Colonic mucosa (tissue), 4 donors: ENCODE data around the gene CUL4B. TPM values are rescaled to one million over a fixed set of nuclear protein-coding genes. Genes with fewer than 3 reads are reported as not detected.
"Not testable (repeated sequence)": the region's sequence is repeated elsewhere in the genome, so short reads cannot be mapped to it uniquely, and the experiment has no call there.

Experiments
- DNase-seq: peaks from one replicate; pipeline ENCODE4 v3.0.0-alpha.2; 2020
- H3K27ac ChIP-seq: fragments of 200-600 bp; one replicate; pipeline ENCODE4 v1.8.0; 2021
- H3K27me3 ChIP-seq: fragments of 200-600 bp; one replicate; pipeline ENCODE4 v1.8.0; 2021
- H3K36me3 ChIP-seq: fragments of 200-600 bp; one replicate; pipeline ENCODE4 v1.8.0; 2021
- H3K4me1 ChIP-seq: fragments of 200-600 bp; one replicate; pipeline ENCODE4 v1.8.0; 2021; ENCODE audit warnings: mild to moderate bottlenecking
- H3K4me3 ChIP-seq: fragments of 200-600 bp; one replicate; pipeline ENCODE4 v1.8.0; 2021
- H3K9ac ChIP-seq, 2 donors: one replicate each; pipeline ENCODE4 v1.7.0; 2013; ENCODE audit warnings: control low read depth in 2 of 2, low read depth in 2 of 2, low read length in 2 of 2
- H3K9me3 ChIP-seq: fragments of 200-600 bp; one replicate; pipeline ENCODE4 v1.8.0; 2021
- intact Hi-C: fragments of 100-400 bp; cut with DNase I; formaldehyde crosslinking; loops from one replicate; pipeline ENCODE4 v1.14.1; 2022
- total RNA-seq, 2 donors: library from RNA; stranded (reverse); fragmentation: NEBNext Ultra II Directional in 1 of 2; extraction: Animal tissue kit (Norgen Biotek cat#: 25700) in 1 of 2; gene quantifications; one replicate each; pipeline ENCODE4 v1.2.1, GENCODE V29; 2021
- TF ChIP-seq, protein P1 (sequence below): fragments of 200-600 bp; IDR thresholded peaks from one replicate; pipeline ENCODE4 v1.8.0; 2022; ENCODE audit warnings: antibody characterized with exemption, mild to moderate bottlenecking
- donor health status: healthy.
- donor health status: DM: no; HTN: no; CAD: no.
- donor health status: DM: no; HTN: no; CAD: no.

The CUL4B gene
- total RNA-seq, 2 donors from 2014 or later = 29.7 to 38.1 TPM

DNA sequence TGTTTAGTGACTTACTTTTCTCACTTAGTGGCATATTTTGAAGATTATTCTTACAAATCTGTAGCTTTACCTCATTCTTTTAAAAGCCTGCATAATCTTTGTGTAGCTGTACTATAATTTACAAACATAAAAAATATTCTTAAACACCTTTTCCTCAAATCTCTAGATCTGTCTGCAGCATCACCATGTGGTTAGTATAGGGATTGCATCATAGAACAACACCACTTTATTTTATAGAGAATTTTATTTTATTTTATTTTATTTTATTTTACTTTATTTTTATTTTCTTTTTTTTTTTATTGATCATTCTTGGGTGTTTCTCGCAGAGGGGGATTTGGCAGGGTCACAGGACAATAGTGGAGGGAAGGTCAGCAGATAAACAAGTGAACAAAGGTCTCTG is 85.3 kb downstream of the CUL4B start:
- intact Hi-C loops = loop anchor here (5.0 kb wide), 1 partner anchor 93 kb away; no protein-coding TSS in a partner anchor
- not testable (repeated sequence) for H3K9ac ChIP-seq, H3K4me3 ChIP-seq, H3K27ac ChIP-seq, H3K27me3 ChIP-seq, H3K9me3 ChIP-seq, H3K36me3 ChIP-seq, DNase-seq, H3K4me1 ChIP-seq
- TF ChIP-seq, protein P1, sequence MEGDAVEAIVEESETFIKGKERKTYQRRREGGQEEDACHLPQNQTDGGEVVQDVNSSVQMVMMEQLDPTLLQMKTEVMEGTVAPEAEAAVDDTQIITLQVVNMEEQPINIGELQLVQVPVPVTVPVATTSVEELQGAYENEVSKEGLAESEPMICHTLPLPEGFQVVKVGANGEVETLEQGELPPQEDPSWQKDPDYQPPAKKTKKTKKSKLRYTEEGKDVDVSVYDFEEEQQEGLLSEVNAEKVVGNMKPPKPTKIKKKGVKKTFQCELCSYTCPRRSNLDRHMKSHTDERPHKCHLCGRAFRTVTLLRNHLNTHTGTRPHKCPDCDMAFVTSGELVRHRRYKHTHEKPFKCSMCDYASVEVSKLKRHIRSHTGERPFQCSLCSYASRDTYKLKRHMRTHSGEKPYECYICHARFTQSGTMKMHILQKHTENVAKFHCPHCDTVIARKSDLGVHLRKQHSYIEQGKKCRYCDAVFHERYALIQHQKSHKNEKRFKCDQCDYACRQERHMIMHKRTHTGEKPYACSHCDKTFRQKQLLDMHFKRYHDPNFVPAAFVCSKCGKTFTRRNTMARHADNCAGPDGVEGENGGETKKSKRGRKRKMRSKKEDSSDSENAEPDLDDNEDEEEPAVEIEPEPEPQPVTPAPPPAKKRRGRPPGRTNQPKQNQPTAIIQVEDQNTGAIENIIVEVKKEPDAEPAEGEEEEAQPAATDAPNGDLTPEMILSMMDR = peak; percentile 54

Other genes starting within 250 kb of the CUL4B start
- 1 to 10 TPM; 1.1 to 2.6 TPM for gene TMEM255A, start 249.5 kb downstream of the CUL4B start, total RNA-seq
- gene ATP1B4, start 198.9 kb downstream of the CUL4B start, total RNA-seq = not detected
- gene LAMP2, start 91.7 kb downstream of the CUL4B start, total RNA-seq = 10 to 100 TPM; 43.4 to 77.2 TPM
- 10 to 100 TPM; 37.6 to 60.4 TPM for gene MCTS1, start 43.1 kb upstream of the CUL4B start, total RNA-seq
- gene C1GALT1C1, start 69.1 kb upstream of the CUL4B start, total RNA-seq = 10 to 100 TPM; 31.4 to 31.5 TPM